NCI-H2107 treated with DMSO at 0.1 percent for 48 hours (cell line): Measurements from ENCODE around the gene NAT16.
"Not testable (repeated sequence)": the region's sequence is repeated elsewhere in the genome, so short reads cannot be mapped to it uniquely, and the experiment has no call there.

Experiments
- DNase-seq: peaks from one replicate; lab custom pipeline; 2025; ENCODE audit not compliant: unreplicated experiment; lab: John Stamatoyannopoulos, UW

NAT16 gene

DNA sequence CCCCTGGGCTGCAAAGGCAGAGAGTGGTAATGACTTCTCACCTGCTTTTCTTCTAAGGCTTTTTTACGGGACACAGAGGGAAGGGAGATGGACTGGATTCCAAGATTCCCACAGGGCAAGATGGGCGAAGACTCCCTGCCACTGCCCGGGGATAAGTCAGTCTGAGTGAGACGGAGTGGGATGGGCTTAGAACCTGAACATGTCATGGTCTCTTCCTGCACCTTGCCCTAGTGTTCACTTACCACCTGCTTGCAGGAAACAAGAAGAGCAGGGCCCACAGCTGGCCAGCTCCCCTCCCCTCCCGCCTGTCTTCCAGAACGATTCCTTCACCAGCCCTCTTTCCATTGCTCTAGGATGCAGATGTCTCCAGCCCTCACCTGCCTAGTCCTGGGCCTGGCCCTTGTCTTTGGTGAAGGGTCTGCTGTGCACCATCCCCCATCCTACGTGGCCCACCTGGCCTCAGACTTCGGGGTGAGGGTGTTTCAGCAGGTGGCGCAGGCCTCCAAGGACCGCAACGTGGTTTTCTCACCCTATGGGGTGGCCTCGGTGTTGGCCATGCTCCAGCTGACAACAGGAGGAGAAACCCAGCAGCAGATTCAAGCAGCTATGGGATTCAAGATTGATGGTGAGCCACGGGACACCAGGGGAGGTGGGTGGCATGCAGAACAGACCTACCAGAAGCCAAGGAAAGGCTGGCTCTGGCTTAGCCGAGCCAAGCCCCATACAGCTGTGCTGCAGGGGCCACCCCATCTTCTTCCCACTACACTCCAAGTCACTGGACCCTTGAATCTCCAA lies 51.9 kb downstream of the NAT16 start:
- DNase-seq: peak; percentile 26

DNA sequence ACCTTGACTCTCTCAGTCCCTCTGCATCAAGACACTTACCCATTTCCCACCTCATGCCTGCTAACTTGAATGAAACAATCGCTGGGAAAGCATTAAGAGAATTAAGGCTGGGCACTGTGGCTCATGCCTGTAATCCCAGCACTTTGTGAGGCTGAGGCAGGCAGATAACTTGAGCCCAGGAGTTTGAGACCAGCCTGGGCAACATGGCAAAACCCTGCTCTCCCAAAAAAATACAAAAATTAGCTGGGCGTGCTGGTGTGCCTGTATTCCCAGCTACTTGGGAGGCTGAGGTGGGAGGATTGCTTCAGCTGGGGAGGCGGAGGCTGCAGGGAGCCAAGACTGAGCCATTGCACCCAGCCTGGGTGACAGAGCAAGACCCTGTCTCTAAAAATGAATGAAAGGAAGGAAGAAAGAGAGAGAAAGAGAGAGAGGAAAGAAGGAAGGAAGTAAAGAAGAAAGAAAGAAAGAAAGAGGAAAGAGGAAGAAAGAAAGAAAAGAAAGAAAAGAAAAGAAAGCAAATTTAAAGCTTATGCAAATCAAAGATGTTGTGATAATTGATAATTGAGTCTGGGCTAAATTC lies 52.5 kb downstream of the NAT16 start:
- DNase-seq: no peak

DNA sequence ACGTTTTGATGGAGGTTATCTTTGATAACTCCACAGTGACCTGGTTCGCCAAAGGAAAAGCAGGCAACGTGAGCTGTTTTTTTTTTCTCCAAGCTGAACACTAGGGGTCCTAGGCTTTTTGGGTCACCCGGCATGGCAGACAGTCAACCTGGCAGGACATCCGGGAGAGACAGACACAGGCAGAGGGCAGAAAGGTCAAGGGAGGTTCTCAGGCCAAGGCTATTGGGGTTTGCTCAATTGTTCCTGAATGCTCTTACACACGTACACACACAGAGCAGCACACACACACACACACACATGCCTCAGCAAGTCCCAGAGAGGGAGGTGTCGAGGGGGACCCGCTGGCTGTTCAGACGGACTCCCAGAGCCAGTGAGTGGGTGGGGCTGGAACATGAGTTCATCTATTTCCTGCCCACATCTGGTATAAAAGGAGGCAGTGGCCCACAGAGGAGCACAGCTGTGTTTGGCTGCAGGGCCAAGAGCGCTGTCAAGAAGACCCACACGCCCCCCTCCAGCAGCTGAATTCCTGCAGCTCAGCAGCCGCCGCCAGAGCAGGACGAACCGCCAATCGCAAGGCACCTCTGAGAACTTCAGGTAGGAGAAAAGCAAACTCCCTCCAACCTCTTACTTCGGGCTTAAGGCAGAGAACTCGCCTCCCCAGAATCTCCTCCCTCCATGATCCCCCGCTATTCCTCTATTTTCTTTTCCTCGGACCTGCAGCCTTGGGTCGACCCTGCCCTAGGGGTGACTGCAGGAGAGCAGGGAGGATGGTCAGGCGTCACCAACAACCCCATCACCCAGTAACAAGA lies 53.2 kb downstream of the NAT16 start, which contains the start of gene SERPINE1:
Gene SERPINE1 (plus strand): TSS at position 454 of the 809 bp plus-strand sequence. CDS start 1,290 bp downstream, outside the sequence.
- DNase-seq: no peak

DNA sequence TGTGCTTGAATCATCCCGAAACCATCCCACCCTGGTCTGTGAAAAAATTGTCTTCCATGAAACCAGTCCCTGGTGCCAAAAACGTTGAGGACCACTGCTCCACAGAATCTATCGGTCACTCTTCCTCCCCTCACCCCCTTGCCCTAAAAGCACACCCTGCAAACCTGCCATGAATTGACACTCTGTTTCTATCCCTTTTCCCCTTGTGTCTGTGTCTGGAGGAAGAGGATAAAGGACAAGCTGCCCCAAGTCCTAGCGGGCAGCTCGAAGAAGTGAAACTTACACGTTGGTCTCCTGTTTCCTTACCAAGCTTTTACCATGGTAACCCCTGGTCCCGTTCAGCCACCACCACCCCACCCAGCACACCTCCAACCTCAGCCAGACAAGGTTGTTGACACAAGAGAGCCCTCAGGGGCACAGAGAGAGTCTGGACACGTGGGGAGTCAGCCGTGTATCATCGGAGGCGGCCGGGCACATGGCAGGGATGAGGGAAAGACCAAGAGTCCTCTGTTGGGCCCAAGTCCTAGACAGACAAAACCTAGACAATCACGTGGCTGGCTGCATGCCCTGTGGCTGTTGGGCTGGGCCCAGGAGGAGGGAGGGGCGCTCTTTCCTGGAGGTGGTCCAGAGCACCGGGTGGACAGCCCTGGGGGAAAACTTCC lies 54.0 kb downstream of the NAT16 start:
- DNase-seq: no peak

DNA sequence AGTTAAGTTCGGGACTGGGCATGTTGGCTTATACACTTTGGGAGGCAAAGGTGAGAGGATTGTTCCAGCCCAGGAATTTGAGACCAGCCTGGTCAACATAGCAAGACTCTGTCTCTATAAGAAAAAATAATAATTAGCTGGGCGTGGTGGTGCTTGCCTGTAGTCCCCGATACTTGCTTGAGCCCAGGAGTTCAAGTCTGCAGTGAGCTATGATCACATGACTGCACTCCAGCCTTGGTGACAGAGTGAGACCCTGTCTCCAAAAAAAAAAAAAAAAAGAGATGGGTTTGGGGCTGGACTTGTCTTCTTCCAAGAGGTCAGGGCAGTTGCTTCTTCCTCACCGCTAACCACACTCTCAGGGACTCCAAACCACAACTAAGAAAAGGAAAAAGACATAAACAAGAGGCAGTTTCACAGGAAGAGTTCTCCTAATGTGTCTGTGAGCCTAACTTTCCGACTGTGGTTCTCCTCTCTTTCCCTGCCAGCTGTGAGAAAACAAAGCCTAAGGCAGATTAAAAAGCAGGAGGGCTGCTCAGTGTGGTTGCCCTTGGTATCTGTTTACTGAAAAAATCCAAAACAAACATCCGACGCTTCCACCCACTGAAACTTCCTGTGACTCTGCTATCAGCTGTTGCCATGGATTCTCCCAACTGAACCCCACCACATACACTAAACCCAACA lies 55.6 kb downstream of the NAT16 start:
- no peak for DNase-seq

DNA sequence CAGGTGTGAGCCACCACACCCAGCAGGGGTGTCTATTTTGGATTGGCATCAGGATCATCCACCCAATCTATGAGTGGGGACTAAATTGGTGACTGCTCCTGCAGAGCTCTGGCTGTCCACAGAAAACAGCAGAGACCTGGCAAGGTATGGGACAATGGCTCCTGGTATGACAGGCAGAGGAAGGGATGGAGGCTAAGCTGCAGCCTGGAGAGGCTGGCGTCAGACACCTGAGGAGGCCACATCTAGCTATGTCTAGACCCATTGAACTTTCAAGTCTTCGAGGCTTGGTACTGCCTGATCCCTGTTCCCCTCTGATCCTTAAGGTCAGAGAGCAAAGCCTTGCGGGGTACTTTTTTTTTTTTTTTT lies 56.4 kb downstream of the NAT16 start:
- DNase-seq: no peak

DNA sequence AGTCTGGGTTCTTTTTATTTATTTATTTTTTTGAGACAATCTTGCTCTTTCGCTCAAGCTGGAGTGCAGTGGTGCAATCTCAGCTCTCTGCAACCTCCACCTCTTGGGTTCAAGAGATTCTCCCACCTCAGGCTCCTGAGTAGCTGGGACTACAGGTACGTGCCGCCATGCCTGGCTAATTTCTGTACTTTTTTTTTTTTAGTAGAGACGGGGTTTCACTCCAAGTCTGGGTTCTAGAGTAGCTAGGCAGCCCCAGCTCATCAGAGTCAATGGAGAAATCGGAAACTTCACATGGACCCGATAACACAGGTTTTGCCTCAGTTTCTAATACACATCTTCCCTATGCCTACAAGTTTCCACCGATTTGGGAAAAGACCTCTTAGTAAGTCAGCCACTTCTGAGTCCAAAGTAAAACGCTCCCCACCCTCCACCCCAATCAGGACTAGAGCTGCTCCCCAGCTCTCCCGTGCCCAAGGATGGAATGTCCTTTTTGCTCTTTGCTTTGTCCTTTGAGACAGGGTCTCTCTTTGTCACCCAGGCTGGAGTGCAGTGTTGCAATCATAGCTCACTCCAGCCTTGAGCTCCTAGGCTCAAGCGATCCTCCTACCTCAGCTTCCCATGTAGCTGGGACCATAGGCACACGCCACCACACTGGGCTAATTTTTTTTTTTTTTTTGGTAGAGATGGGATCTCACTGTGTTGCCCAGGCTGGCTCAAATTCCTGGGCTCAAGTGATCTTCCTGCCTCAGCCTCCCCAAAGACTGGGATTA lies 57.0 kb downstream of the NAT16 start:
- no peak for DNase-seq

DNA sequence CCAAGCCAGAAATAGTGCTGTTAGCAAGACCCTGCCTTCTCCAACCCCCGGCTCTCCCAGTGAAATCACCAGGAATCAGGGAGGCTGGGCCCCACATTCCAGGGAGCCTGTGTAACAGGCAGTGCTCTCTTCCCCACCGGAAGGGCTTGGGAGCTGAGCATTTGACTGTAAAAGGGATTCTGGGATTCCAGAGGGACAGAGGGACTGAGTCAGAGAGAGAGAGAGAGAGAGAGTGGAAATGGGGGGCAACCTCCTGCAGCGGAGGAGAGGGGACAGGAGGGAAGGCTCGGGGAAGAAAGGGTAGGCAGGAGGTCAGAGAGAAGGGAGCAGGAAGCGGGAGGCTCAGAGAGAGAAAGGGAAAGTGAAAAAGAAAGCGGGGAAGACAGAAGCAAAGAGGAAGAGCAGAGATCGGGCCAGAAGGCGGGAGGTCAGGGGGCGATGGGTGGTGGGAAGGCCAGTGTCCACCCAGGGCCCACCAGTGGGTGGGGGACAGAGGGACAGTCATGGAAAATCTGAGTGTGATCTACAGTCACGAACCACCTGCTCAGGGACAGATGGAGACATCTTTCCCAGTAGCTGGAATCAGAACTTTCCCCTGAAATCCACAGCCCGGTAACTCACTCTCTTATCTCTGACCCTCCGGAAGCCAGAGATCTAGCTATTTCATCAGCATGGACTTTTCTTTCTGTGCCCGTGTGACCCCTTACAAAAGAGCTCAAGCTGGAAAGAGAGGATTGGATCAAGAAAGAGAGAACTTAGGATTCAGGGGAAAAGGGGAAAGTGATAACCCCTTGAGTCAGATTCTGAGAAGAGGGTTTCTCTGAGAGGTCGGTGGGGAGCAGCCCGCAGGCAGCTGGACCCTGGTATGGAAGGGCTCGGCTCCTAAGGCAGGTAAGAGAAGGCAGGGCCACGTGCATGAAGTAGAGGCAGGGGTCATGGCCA lies 57.8 kb downstream of the NAT16 start:
- no peak for DNase-seq

DNA sequence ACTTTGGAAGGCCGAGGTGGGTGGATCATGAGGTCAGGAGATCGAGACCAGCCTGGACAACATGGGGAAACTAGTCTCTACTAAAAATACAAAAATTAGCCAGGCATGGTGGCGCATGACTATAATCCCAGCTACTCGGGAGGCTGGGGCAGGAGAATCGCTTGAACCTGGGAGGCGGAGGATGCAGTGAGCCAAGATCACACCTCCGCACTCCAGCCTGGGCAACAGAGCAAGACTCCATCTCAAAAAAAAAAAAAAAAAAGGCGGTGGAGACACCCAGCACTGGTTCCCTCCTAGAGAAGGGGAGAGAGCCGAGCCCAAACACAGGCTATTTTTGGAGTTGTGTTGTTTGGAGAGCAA lies 58.5 kb downstream of the NAT16 start:
- not testable (repeated sequence) for DNase-seq
